Ascending aorta (tissue), 2 donors: ENCODE results near the gene NDUFB10. TPM values are rescaled to one million over a fixed set of nuclear protein-coding genes. Genes with fewer than 3 reads are reported as not detected.

ENCODE experiments used
- DNase-seq, 2 donors: peaks; one replicate each; pipeline ENCODE4 v3.0.0-alpha.2; 2019; ENCODE audit warnings: low spot score in 2 of 2
- H3K27ac ChIP-seq, 2 donors: fragments of 200-600 bp; sonication (generic); one replicate each; pipeline ENCODE4 v1.5.1; 2016 to 2017; ENCODE audit warnings: mild to moderate bottlenecking in 1 of 2
- H3K27me3 ChIP-seq: fragments of 200-600 bp; sonication (generic); one replicate; pipeline ENCODE4 v1.5.1; 2017
- H3K36me3 ChIP-seq, 2 donors: fragments of 200-600 bp; sonication (generic); one replicate each; pipeline ENCODE4 v1.5.1; 2016
- H3K4me1 ChIP-seq, 2 donors: fragments of 200-600 bp; sonication (generic); one replicate each; pipeline ENCODE4 v1.5.1; 2016 to 2017; ENCODE audit warnings: mild to moderate bottlenecking in 1 of 2
- H3K4me3 ChIP-seq, 2 donors: fragments of 200-600 bp; sonication (generic); one replicate each; pipeline ENCODE4 v1.5.1; 2016 to 2017; ENCODE audit warnings: mild to moderate bottlenecking in 1 of 2
- H3K9me3 ChIP-seq, 2 donors: fragments of 200-600 bp; sonication (generic); one replicate each; pipeline ENCODE4 v1.5.1; 2016
- CTCF ChIP-seq, 3 experiments: fragments of 200-600 bp in 2 of 3; fragments of 450-650 bp in 1 of 3; sonication (generic) in 2 of 3; IDR thresholded peaks; one replicate each; pipeline ENCODE4 v1.5.1; 2016 to 2019; ENCODE audit warnings: antibody characterized with exemption in 3 of 3, mild to moderate bottlenecking in 1 of 3, moderate library complexity in 1 of 3
- intact Hi-C: fragments of 100-400 bp; cut with DNase I; formaldehyde crosslinking; loops from one replicate; pipeline ENCODE4 v1.15.1; 2023
- total RNA-seq: library from RNA; depleted of rRNA; stranded (reverse); fragments of >200 nt; gene quantifications from one replicate; pipeline ENCODE4 v1.1.0, GENCODE V29; 2016

Gene NDUFB10
- total RNA-seq, 1 donor from 2014 or later = 68.2 TPM

- Histone ChIP-seq H3K36me3 (peaks cover 43 to 49% of the 10 kb centered on the region in 2 donors), H3K4me3 (no peak overlapping the region), H3K9me3 (no peaks in the 10 kb centered on the region), H3K27ac (no peak overlapping the region), H3K27me3 (peaks cover 17% of the 10 kb centered on the region), H3K4me1 (peaks cover 1% of the 10 kb centered on the region in 2 donors)
- TF ChIP-seq CTCF (IDR thresholded peaks at IDR 0.05) = no peak
- no peak for DNase-seq
- intact Hi-C loops = no loop called here
These were observed 18.5 kb downstream of the NDUFB10 start for GRCh38 chr16:1977875-1978268.

GRCh38 chr16:1978476-1979120 is 19.3 kb downstream of the NDUFB10 start:
- no peak overlapping the region for H3K4me3 ChIP-seq
- no peaks in the 10 kb centered on the region for H3K9me3 ChIP-seq
- DNase-seq = no peak
- intact Hi-C loops = no loop called here
- peaks cover 17% of the 10 kb centered on the region for H3K27me3 ChIP-seq
- peaks cover 43 to 49% of the 10 kb centered on the region in 2 donors for H3K36me3 ChIP-seq
- no peak overlapping the region for H3K27ac ChIP-seq
- peaks cover 4% of the 10 kb centered on the region in 2 donors for H3K4me1 ChIP-seq
- no peak for TF ChIP-seq CTCF (IDR thresholded peaks at IDR 0.05)

- intact Hi-C loops = no loop called here
- DNase-seq = no peak
- Histone ChIP-seq H3K36me3 (peaks cover 42 to 45% of the 10 kb centered on the region in 2 donors), H3K4me3 (no peak overlapping the region), H3K27ac (no peak overlapping the region), H3K9me3 (no peaks in the 10 kb centered on the region), H3K27me3 (peaks cover 17% of the 10 kb centered on the region), H3K4me1 (peaks cover 4% of the 10 kb centered on the region in 2 donors)
- TF ChIP-seq CTCF (IDR thresholded peaks at IDR 0.05) = no peak
These were observed 20.1 kb downstream of the NDUFB10 start for GRCh38 chr16:1979271-1980029.

GRCh38 chr16:1980030-1980769 is 20.9 kb downstream of the NDUFB10 start:
- H3K9me3 ChIP-seq = no peaks in the 10 kb centered on the region
- intact Hi-C loops = no loop called here
- H3K4me3 ChIP-seq = no peak overlapping the region
- H3K4me1 ChIP-seq = peaks cover 8 to 11% of the 10 kb centered on the region in 2 donors
- H3K27me3 ChIP-seq = peaks cover 17% of the 10 kb centered on the region
- no peak overlapping the region for H3K27ac ChIP-seq
- H3K36me3 ChIP-seq = peaks cover 34 to 38% of the 10 kb centered on the region in 2 donors
- TF ChIP-seq CTCF (IDR thresholded peaks at IDR 0.05) = no peak
- DNase-seq = no peak

- no peak for DNase-seq
- H3K9me3 ChIP-seq = no peaks in the 10 kb centered on the region
- H3K27ac ChIP-seq = no peak overlapping the region
- no peak for TF ChIP-seq CTCF (IDR thresholded peaks at IDR 0.05)
- peaks cover 10 to 16% of the 10 kb centered on the region in 2 donors for H3K4me1 ChIP-seq
- H3K27me3 ChIP-seq = peaks cover 17% of the 10 kb centered on the region
- intact Hi-C loops = no loop called here
- peaks cover 34 to 37% of the 10 kb centered on the region in 2 donors for H3K36me3 ChIP-seq
- H3K4me3 ChIP-seq = no peak overlapping the region
These were observed 21.4 kb downstream of the NDUFB10 start for GRCh38 chr16:1980770-1981087.
